Activated CD8-positive, alpha-beta T cell treated with anti-CD3 and anti-CD28 coated beads, Interleukin-2, amount 10 ng/mL, durations not matched to agents 7 days and 5 days (primary cell): ENCODE measurements around the gene HM13. TPM values are rescaled to one million over a fixed set of nuclear protein-coding genes. Genes with fewer than 3 reads are reported as not detected.
A peak's percentile ranks its signal among the peaks of the same experiment; 100 is the strongest.
"Not testable (repeated sequence)": the region's sequence is repeated elsewhere in the genome, so short reads cannot be mapped to it uniquely, and the experiment has no call there.

Experiments used
- ATAC-seq: fragments of 150-1000 bp; cut with Tn5 transposase; one replicate; pipeline ENCODE4 v1.10.0; 2021; ENCODE audit warnings: moderate library complexity
- CTCF ChIA-PET: fragments of 350-600 bp; sonication (Branson Sonifier 250); formaldehyde crosslinking; loops from one replicate; lab custom pipeline; 2021; ENCODE audit warnings: antibody characterized with exemption; lab: Charles Lee
- POLR2A ChIA-PET: fragments of 350-600 bp; sonication (Branson Sonifier 250); formaldehyde crosslinking; loops from one replicate; lab custom pipeline; 2021; ENCODE audit warnings: antibody characterized with exemption; lab: Charles Lee
- DNase-seq: peaks from one replicate; pipeline ENCODE4 v3.0.0-alpha.2; 2020
- H3K27ac Mint-ChIP-seq: one replicate; pipeline ENCODE4 v1.8.0; 2021; ENCODE audit warnings: mild to moderate bottlenecking, mixed read lengths
- H3K27me3 Mint-ChIP-seq: one replicate; pipeline ENCODE4 v1.8.0; 2021; ENCODE audit warnings: low read depth, mixed read lengths
- H3K36me3 Mint-ChIP-seq: one replicate; pipeline ENCODE4 v1.8.0; 2021; ENCODE audit warnings: low read depth, mixed read lengths
- H3K4me1 Mint-ChIP-seq: one replicate; pipeline ENCODE4 v1.8.0; 2021; ENCODE audit warnings: low read depth, mixed read lengths
- H3K4me3 Mint-ChIP-seq: one replicate; pipeline ENCODE4 v1.8.0; 2021; ENCODE audit warnings: mild to moderate bottlenecking, mixed read lengths
- H3K9me3 Mint-ChIP-seq: one replicate; pipeline ENCODE4 v1.8.0; 2022; ENCODE audit warnings: mixed read lengths; ENCODE audit not compliant: insufficient read depth
- total RNA-seq, 2 experiments: library from RNA; stranded (reverse); gene quantifications; one replicate each; pipeline ENCODE4 v1.2.3, GENCODE V29; 2021

HM13 gene
- total RNA-seq, 2 experiments from 2014 or later, result 117 to 127 TPM

- no peak for ATAC-seq
- Mint-ChIP-seq H3K27me3 (peaks cover 8% of the 10 kb centered on the region), H3K9me3 (no peaks in the 10 kb centered on the region), H3K4me1 (peaks cover 2% of the 10 kb centered on the region), H3K4me3 (no peak overlapping the region), H3K36me3 (no peaks in the 10 kb centered on the region), H3K27ac (no peak overlapping the region)
- ChIA-PET CTCF (no interaction called here), POLR2A (no interaction called here)
- no peak for DNase-seq
These were observed 5.6 kb upstream of the HM13 start for GRCh38 chr20:31508517-31509244.

DNA sequence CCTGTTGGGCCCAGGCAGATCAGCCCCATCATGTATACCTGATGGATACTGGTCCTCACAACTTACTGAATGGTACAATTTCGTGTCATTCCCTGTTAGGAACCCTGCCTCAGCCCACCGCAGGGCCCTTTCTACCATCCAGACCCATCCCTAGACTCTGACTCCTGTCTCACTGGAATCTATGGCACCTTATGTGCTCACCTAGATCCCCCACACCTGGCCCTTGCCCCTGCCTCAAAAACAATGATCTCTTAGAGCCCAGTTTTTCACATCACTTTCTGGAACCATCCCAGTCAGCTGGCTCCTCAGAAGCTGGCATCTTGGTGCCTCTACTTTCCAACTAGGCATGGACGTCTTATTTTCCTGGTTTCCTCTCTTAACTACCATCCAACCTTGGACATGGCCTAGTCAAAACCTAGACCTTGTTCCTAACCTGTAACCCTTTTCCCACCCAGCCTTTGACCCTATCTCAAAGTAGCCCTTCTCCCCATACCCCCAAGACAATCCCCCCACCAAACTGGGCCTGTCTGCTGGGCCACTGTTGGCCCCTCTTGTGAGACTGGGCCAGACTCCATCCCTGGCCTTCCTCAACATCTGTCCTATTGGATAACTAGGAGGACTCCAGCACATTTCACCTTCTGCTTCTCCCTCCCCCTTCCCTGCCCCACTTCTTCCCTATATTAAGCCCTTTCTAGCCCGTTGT, 981 bp downstream of the HM13 start:
- H3K36me3 Mint-ChIP-seq, result peaks cover 5% of the 10 kb centered on the region
- no peaks in the 10 kb centered on the region for H3K9me3 Mint-ChIP-seq
- no peak overlapping the region for H3K4me3 Mint-ChIP-seq
- H3K27ac Mint-ChIP-seq, result no peak overlapping the region
- DNase-seq, result peak; percentile 25
- POLR2A ChIA-PET, result no interaction called here
- H3K4me1 Mint-ChIP-seq, result peaks cover 11% of the 10 kb centered on the region
- CTCF ChIA-PET, result interaction anchor here (1.3 to 2.5 kb wide), 5 partner anchors 12 to 208 kb away, joined by 3 to 12 read pairs (median 6); no protein-coding TSS in a partner anchor
- no peaks in the 10 kb centered on the region for H3K27me3 Mint-ChIP-seq
- no peak for ATAC-seq

GRCh38 chr20:31515775-31516107, 1.5 kb downstream of the HM13 start:
- Mint-ChIP-seq H3K27me3 (no peaks in the 10 kb centered on the region), H3K27ac (no peak overlapping the region), H3K4me1 (peaks cover 15% of the 10 kb centered on the region), H3K9me3 (no peaks in the 10 kb centered on the region), H3K36me3 (peaks cover 8% of the 10 kb centered on the region), H3K4me3 (no peak overlapping the region)
- peak; percentile 40 for DNase-seq
- peak; percentile 3 for ATAC-seq
- CTCF ChIA-PET, result interaction anchor here (1.3 to 2.5 kb wide), 4 partner anchors 13 to 208 kb away, joined by 3 to 12 read pairs (median 8); no protein-coding TSS in a partner anchor
- POLR2A ChIA-PET, result interaction anchor here (0.6 kb wide), 1 partner anchor 145 kb away, joined by 4 read pairs; no protein-coding TSS in a partner anchor

- DNase-seq (no peak), ATAC-seq (no peak)
- H3K36me3 Mint-ChIP-seq, result peaks cover 10% of the 10 kb centered on the region
- no peaks in the 10 kb centered on the region for H3K9me3 Mint-ChIP-seq
- H3K27me3 Mint-ChIP-seq, result no peaks in the 10 kb centered on the region
- peaks cover 18% of the 10 kb centered on the region for H3K4me1 Mint-ChIP-seq
- no peak overlapping the region for H3K27ac Mint-ChIP-seq
- ChIA-PET POLR2A (interaction anchor here (0.6 kb wide), 1 partner anchor 145 kb away, joined by 4 read pairs; no protein-coding TSS in a partner anchor), CTCF (interaction anchor here (1.3 to 2.5 kb wide), 4 partner anchors 13 to 207 kb away, joined by 3 to 12 read pairs (median 8); no protein-coding TSS in a partner anchor)
- H3K4me3 Mint-ChIP-seq, result no peak overlapping the region
These were observed 1.9 kb downstream of the HM13 start for GRCh38 chr20:31516166-31516565.

- peak; percentile 3 for ATAC-seq
- H3K4me1 Mint-ChIP-seq, result peaks cover 18% of the 10 kb centered on the region
These were observed 2.4 kb downstream of the HM13 start for GRCh38 chr20:31516651-31517050.

DNA sequence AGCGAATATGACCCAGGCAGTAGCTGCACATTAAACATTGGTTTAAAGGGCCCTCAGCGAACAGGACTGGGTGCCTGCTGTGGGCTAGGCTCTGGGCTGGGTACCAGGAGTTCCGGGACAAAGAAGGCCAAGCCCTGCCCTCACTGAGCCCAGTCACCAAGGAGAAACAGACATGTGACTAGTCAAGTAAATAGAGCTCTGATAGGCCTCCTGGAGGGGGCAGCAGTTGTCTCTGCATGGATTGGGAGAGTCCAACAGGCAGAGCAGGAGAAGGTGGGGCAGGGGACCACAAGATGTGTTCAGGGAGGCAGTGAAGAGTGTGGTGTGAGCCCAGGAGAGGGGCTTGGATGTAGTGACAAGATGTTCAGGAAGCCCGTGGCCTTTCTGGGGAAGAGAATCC, 3.1 kb downstream of the HM13 start:
- no peaks in the 10 kb centered on the region for H3K27me3 Mint-ChIP-seq
- DNase-seq, result peak; percentile 21
- H3K4me1 Mint-ChIP-seq, result peaks cover 20% of the 10 kb centered on the region
- H3K36me3 Mint-ChIP-seq, result peaks cover 16% of the 10 kb centered on the region
- H3K27ac Mint-ChIP-seq, result no peak overlapping the region
- ChIA-PET POLR2A (no interaction called here), CTCF (interaction anchor here (1.2 to 5.6 kb wide), 2 partner anchors 15 to 206 kb away, joined by 3 to 20 read pairs; no protein-coding TSS in a partner anchor)
- no peak overlapping the region for H3K4me3 Mint-ChIP-seq
- ATAC-seq, result no peak
- H3K9me3 Mint-ChIP-seq, result no peaks in the 10 kb centered on the region

More at GRCh38 chr20:31516651-31517050, 2.4 kb downstream of the HM13 start:
- Mint-ChIP-seq H3K27ac (no peak overlapping the region), H3K9me3 (no peaks in the 10 kb centered on the region), H3K36me3 (peaks cover 12% of the 10 kb centered on the region), H3K27me3 (no peaks in the 10 kb centered on the region), H3K4me3 (no peak overlapping the region)
- ChIA-PET POLR2A (no interaction called here), CTCF (interaction anchor here (1.3 to 1.6 kb wide), 3 partner anchors 14 to 207 kb away, joined by 3 to 11 read pairs (median 6); no protein-coding TSS in a partner anchor)
- DNase-seq, result peak; percentile 43

- H3K4me3 Mint-ChIP-seq, H3K9me3 Mint-ChIP-seq, H3K27me3 Mint-ChIP-seq: not testable (repeated sequence)
These were observed 7.0 kb downstream of the HM13 start for GRCh38 chr20:31521267-31521666.

DNA sequence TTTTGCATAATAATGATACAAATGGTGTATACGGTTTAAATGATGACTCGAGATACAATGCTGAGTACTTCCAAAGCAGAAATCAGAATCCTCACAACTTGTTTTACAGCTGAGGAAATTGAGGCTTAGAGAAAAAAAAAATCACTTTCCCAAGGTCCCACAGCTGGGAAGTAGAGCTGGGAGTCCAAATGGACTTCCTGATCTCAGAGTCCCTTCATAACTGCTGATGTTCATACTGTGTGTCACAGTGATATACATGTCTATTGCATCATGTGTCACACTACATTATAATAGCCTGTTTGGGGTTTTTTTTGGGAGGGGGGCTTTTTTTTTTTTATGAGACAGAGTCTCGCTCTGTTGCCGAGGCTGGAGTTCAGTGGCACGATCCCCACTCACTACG, 8.5 kb downstream of the HM13 start:
- DNase-seq (no peak), ATAC-seq (no peak)
- ChIA-PET POLR2A (interaction anchor here (0.6 kb wide), 1 partner anchor 11 kb away, joined by 3 read pairs; no protein-coding TSS in a partner anchor), CTCF (interaction anchor here (1.2 to 5.6 kb wide), 4 partner anchors 9 to 40 kb away, joined by 3 to 20 read pairs (median 4); partner anchors contain the start of gene HM13)
- peaks cover 38% of the 10 kb centered on the region for H3K36me3 Mint-ChIP-seq
- no peaks in the 10 kb centered on the region for H3K9me3 Mint-ChIP-seq
- peaks cover 29% of the 10 kb centered on the region for H3K4me1 Mint-ChIP-seq
- H3K4me3 Mint-ChIP-seq, result no peak overlapping the region
- H3K27ac Mint-ChIP-seq, result peak overlapping the region; percentile 20
- no peaks in the 10 kb centered on the region for H3K27me3 Mint-ChIP-seq

More at GRCh38 chr20:31521267-31521666, 7.0 kb downstream of the HM13 start:
- not testable (repeated sequence) for H3K27ac Mint-ChIP-seq, ATAC-seq, DNase-seq
- ChIA-PET POLR2A (interaction anchor here (0.6 kb wide), 1 partner anchor 26 kb away, joined by 3 read pairs; a partner anchor contains a TSS), CTCF (interaction anchor here (0.8 to 5.6 kb wide), 7 partner anchors 18 to 91 kb away, joined by 3 to 20 read pairs (median 4); no protein-coding TSS in a partner anchor)
- Mint-ChIP-seq H3K4me1 (peaks cover 29% of the 10 kb centered on the region), H3K36me3 (peaks cover 28% of the 10 kb centered on the region)

GRCh38 chr20:31523361-31524283, 9.4 kb downstream of the HM13 start:
- Mint-ChIP-seq H3K4me3 (no peak overlapping the region), H3K4me1 (peaks cover 29% of the 10 kb centered on the region), H3K27ac (no peak overlapping the region), H3K36me3 (peaks cover 42% of the 10 kb centered on the region), H3K9me3 (no peaks in the 10 kb centered on the region), H3K27me3 (no peaks in the 10 kb centered on the region)
- no peak for DNase-seq
- no peak for ATAC-seq
- POLR2A ChIA-PET, result no interaction called here
- CTCF ChIA-PET, result interaction anchor here (1.2 to 1.5 kb wide), 3 partner anchors 9 to 39 kb away, joined by 3 to 4 read pairs (median 4); partner anchors contain the start of gene HM13

DNA sequence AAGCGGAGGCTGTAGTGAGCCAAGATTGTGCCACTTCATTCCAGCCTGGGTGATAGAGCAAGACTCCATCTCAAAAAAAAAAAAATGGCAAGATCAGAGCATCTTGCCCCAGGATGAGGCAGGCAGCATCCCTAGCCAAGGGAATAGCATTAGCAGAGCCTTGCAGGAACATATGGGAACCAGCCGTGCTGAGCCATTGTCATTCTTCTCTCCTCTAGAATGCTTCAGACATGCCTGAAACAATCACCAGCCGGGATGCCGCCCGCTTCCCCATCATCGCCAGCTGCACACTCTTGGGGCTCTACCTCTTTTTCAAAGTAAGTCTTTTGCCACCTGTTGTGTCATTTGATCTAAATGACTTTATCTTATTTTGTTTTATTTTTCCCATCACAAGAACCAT, 13.0 kb downstream of the HM13 start:
- H3K36me3 Mint-ChIP-seq, result peaks cover 46% of the 10 kb centered on the region
- no peaks in the 10 kb centered on the region for H3K9me3 Mint-ChIP-seq
- H3K4me1 Mint-ChIP-seq, result peaks cover 11% of the 10 kb centered on the region
- no peak overlapping the region for H3K4me3 Mint-ChIP-seq
- POLR2A ChIA-PET, result no interaction called here
- DNase-seq (no peak), ATAC-seq (no peak)
- CTCF ChIA-PET, result no interaction called here
- H3K27ac Mint-ChIP-seq, result no peak overlapping the region
- H3K27me3 Mint-ChIP-seq, result no peaks in the 10 kb centered on the region

GRCh38 chr20:31535298-31535697, 21.1 kb downstream of the HM13 start:
- ChIA-PET CTCF (interaction anchor here (0.7 to 1.3 kb wide), 2 partner anchors 23 to 25 kb away, joined by 3 read pairs; no protein-coding TSS in a partner anchor), POLR2A (no interaction called here)
- no peak for DNase-seq
- Mint-ChIP-seq H3K9me3 (no peaks in the 10 kb centered on the region), H3K27ac (peak overlapping the region; percentile 35), H3K4me3 (no peak overlapping the region), H3K36me3 (peaks cover 69% of the 10 kb centered on the region), H3K4me1 (peaks cover 44% of the 10 kb centered on the region), H3K27me3 (no peaks in the 10 kb centered on the region)
- no peak for ATAC-seq
